H1 (cell line): ENCODE data around the gene LEMD2. TPM values are rescaled to one million over a fixed set of nuclear protein-coding genes. Genes with fewer than 3 reads are reported as not detected.

Source experiments
- CTCF ChIA-PET: fragments of 300-600 bp; sonication (Branson Sonifier 250); formaldehyde crosslinking; loops from one replicate; lab custom pipeline; 2021; ENCODE audit not compliant: partially characterized antibody; lab: Charles Lee
- POLR2A ChIA-PET: fragments of 300-600 bp; sonication (Branson Sonifier 250); formaldehyde crosslinking; loops from one replicate; lab custom pipeline; 2021; ENCODE audit warnings: inconsistent platforms; ENCODE audit not compliant: partially characterized antibody; lab: Charles Lee
- DNase-seq, 2 experiments: peaks; one replicate each; pipeline versions ENCODE4 v3.0.0 to v3.0.0-alpha.2; 2010 to 2022; ENCODE audit warnings: low spot score in 2 of 2, low read depth in 1 of 2, mixed read lengths in 1 of 2
- FAIRE-seq: peaks from 2 replicates; lab custom pipeline; 2011; peaks lifted over from hg19 to GRCh38; lab: Jason Lieb, UNC
- H2AFZ ChIP-seq: 2 replicates; pipeline ENCODE4 v1.8.1; 2012; ENCODE audit warnings: low read length, inconsistent platforms
- H2AK5ac ChIP-seq: 2 replicates; pipeline ENCODE4 v1.6.1; 2013; ENCODE audit warnings: low read depth, low read length
- H2BK120ac ChIP-seq: replicated peaks from 2 replicates; pipeline ENCODE3; 2013; ENCODE audit warnings: low read depth, low read length, inconsistent platforms
- H2BK12ac ChIP-seq: 2 replicates; pipeline ENCODE4 v1.6.1; 2013; ENCODE audit warnings: low read depth, low read length
- H2BK15ac ChIP-seq: 2 replicates; pipeline ENCODE4 v1.6.1; 2013; ENCODE audit warnings: low read length
- H2BK20ac ChIP-seq: 2 replicates; pipeline ENCODE4 v1.6.1; 2013; ENCODE audit warnings: low read length
- H2BK5ac ChIP-seq: 2 replicates; pipeline ENCODE4 v1.6.1; 2013; ENCODE audit warnings: low read depth, low read length
- H3K14ac ChIP-seq: 2 replicates; pipeline ENCODE4 v1.6.1; 2013; ENCODE audit warnings: inconsistent platforms; ENCODE audit not compliant: insufficient read length
- H3K18ac ChIP-seq: 2 replicates; pipeline ENCODE4 v1.6.1; 2013; ENCODE audit warnings: low read length; ENCODE audit errors: extremely low read depth
- H3K23ac ChIP-seq: 2 replicates; pipeline ENCODE4 v1.6.1; 2013; ENCODE audit warnings: inconsistent platforms; ENCODE audit not compliant: insufficient read length
- H3K23me2 ChIP-seq: 2 replicates; pipeline ENCODE4 v1.6.1; 2013; ENCODE audit warnings: low read depth, low read length
- H3K27ac ChIP-seq: 2 replicates; pipeline ENCODE4 v1.6.1; 2011; ENCODE audit warnings: low read depth, low read length, inconsistent platforms
- H3K27me3 ChIP-seq, 4 experiments: replicated peaks in 1 of 4; 1 replicate in 1 of 4; 2 replicates in 3 of 4; pipeline versions ENCODE4 v1.6.1 to v1.8.1; 2011 to 2013; ENCODE audit warnings: low read length in 3 of 4, mild to moderate bottlenecking in 3 of 4, inconsistent platforms in 2 of 4, mixed read lengths in 2 of 4, moderate library complexity in 1 of 4; ENCODE audit not compliant: control insufficient read depth in 3 of 4, insufficient read depth in 3 of 4; ENCODE audit errors: extremely low read depth in 1 of 4
- H3K36me3 ChIP-seq, 4 experiments: 2 replicates each; pipeline versions ENCODE4 v1.6.1 to v1.8.1; 2011 to 2013; ENCODE audit warnings: mild to moderate bottlenecking in 4 of 4, low read length in 3 of 4, moderate library complexity in 2 of 4, control low read depth in 1 of 4, inconsistent platforms in 1 of 4; ENCODE audit not compliant: insufficient read depth in 4 of 4, control insufficient read depth in 2 of 4
- H3K4ac ChIP-seq: replicated peaks from 2 replicates; pipeline ENCODE3; 2013; ENCODE audit warnings: low read length, low read depth, mixed read lengths, inconsistent platforms; ENCODE audit not compliant: insufficient read length
- H3K4me1 ChIP-seq, 4 experiments: replicated peaks in 1 of 4; 1 replicate in 1 of 4; 2 replicates in 3 of 4; pipeline versions ENCODE4 v1.6.1 to v1.8.1; 2011 to 2013; ENCODE audit warnings: low read length in 3 of 4, inconsistent platforms in 2 of 4, mixed read lengths in 1 of 4; ENCODE audit not compliant: insufficient read depth in 4 of 4, control insufficient read depth in 3 of 4
- H3K4me2 ChIP-seq, 2 experiments: 2 replicates each; pipeline versions ENCODE4 v1.6.1 to v1.8.1; 2011 to 2013; ENCODE audit warnings: low read depth in 2 of 2, low read length in 2 of 2, control low read depth in 1 of 2, inconsistent platforms in 1 of 2, mild to moderate bottlenecking in 1 of 2; ENCODE audit not compliant: insufficient read depth in 1 of 2
- H3K4me3 ChIP-seq, 4 experiments: fragments of 200-600, 300-600 bp in 1 of 4; sonication (generic), shearing (Covaris generic), sonication (Bioruptor Twin) in 1 of 4; 2 replicates each; pipeline versions ENCODE4 v1.5.1 to v1.8.1; 2011 to 2016; ENCODE audit warnings: low read length in 4 of 4, low read depth in 3 of 4, control low read depth in 2 of 4, inconsistent platforms in 2 of 4, mild to moderate bottlenecking in 2 of 4, mixed read lengths in 1 of 4, moderate library complexity in 1 of 4; ENCODE audit not compliant: insufficient read depth in 2 of 4; ENCODE audit errors: extremely low read depth in 1 of 4
- H3K56ac ChIP-seq: replicated peaks from 2 replicates; pipeline ENCODE3; 2013; ENCODE audit warnings: low read depth, mild to moderate bottlenecking, mixed read lengths, low read length, inconsistent platforms; ENCODE audit not compliant: insufficient read length
- H3K79me1 ChIP-seq: 2 replicates; pipeline ENCODE4 v1.6.1; 2013; ENCODE audit warnings: low read depth, low read length, control low read depth
- H3K79me2 ChIP-seq, 2 experiments: 2 replicates each; pipeline versions ENCODE4 v1.6.1 to v1.8.1; 2012 to 2013; ENCODE audit warnings: low read length in 2 of 2, mild to moderate bottlenecking in 2 of 2, inconsistent platforms in 1 of 2; ENCODE audit not compliant: insufficient read depth in 2 of 2, control insufficient read depth in 1 of 2
- H3K9ac ChIP-seq, 4 experiments: replicated peaks in 1 of 4; 1 replicate in 1 of 4; 2 replicates in 3 of 4; pipeline versions ENCODE4 v1.6.1 to v1.8.1; 2011 to 2013; ENCODE audit warnings: low read depth in 3 of 4, low read length in 3 of 4, control low read depth in 2 of 4, mild to moderate bottlenecking in 2 of 4, moderate library complexity in 2 of 4, inconsistent platforms in 1 of 4; ENCODE audit errors: extremely low read depth in 1 of 4
- H3K9me3 ChIP-seq, 2 experiments: 2 replicates each; pipeline versions ENCODE4 v1.6.1 to v1.8.1; 2012 to 2013; ENCODE audit warnings: mild to moderate bottlenecking in 2 of 2, moderate library complexity in 2 of 2, control low read depth in 1 of 2, inconsistent platforms in 1 of 2, low read depth in 1 of 2, low read length in 1 of 2, mixed read lengths in 1 of 2; ENCODE audit not compliant: insufficient read depth in 2 of 2
- H4K20me1 ChIP-seq, 2 experiments: replicated peaks in 1 of 2; 2 replicates each; pipeline versions ENCODE3 to v1.8.1; 2011 to 2013; ENCODE audit warnings: inconsistent platforms in 2 of 2, low read length in 2 of 2, mild to moderate bottlenecking in 1 of 2; ENCODE audit not compliant: insufficient read depth in 2 of 2, control insufficient read depth in 1 of 2
- H4K5ac ChIP-seq: 2 replicates; pipeline ENCODE4 v1.6.1; 2013; ENCODE audit warnings: low read length, low read depth, mixed read lengths, inconsistent platforms; ENCODE audit not compliant: insufficient read length
- H4K8ac ChIP-seq: 2 replicates; pipeline ENCODE4 v1.8.0; 2013; ENCODE audit warnings: mild to moderate bottlenecking, moderate library complexity, low read length, inconsistent platforms; ENCODE audit not compliant: insufficient read depth; ENCODE audit errors: extremely low read depth
- H4K91ac ChIP-seq: replicated peaks from 2 replicates; pipeline ENCODE3; 2013; ENCODE audit warnings: low read length, mixed read lengths, inconsistent platforms; ENCODE audit not compliant: insufficient read length
- CHD1 ChIP-seq: IDR thresholded peaks from 2 replicates; pipeline ENCODE4 v1.6.1; 2012; ENCODE audit warnings: low read depth, low read length, improper control_type of control experiment
- CTBP2 ChIP-seq: IDR thresholded peaks from 2 replicates; pipeline ENCODE4 v1.7.0; 2011; ENCODE audit warnings: borderline replicate concordance, mild to moderate bottlenecking, moderate library complexity, mixed read lengths, low read length; ENCODE audit not compliant: insufficient read depth, insufficient read length
- EZH2 ChIP-seq: fragments of 200-600 bp; sonication (generic); IDR thresholded peaks from 2 replicates; pipeline ENCODE4 v1.7.1; 2012; ENCODE audit warnings: low read depth, mild to moderate bottlenecking, moderate library complexity, low read length, inconsistent platforms; ENCODE audit not compliant: severe bottlenecking
- GTF2F1 ChIP-seq: IDR thresholded peaks from 2 replicates; pipeline ENCODE4 v1.6.1; 2012; ENCODE audit warnings: low read depth, low read length, improper control_type of control experiment, borderline replicate concordance
- HDAC6 ChIP-seq: IDR thresholded peaks from one replicate; pipeline ENCODE4 v1.7.1; 2012; ENCODE audit warnings: low read depth, mild to moderate bottlenecking, inconsistent platforms, low read length, moderate library complexity
- POLR2AphosphoS5 ChIP-seq: IDR thresholded peaks from 2 replicates; pipeline ENCODE4 v1.6.1; 2011; ENCODE audit warnings: low read depth, low read length
- RFX5 ChIP-seq: IDR thresholded peaks from 2 replicates; pipeline ENCODE4 v1.6.1; 2011; ENCODE audit warnings: low read depth, low read length, improper control_type of control experiment, borderline replicate concordance
- SAP30 ChIP-seq: fragments of 300-600 bp; sonication (generic); IDR thresholded peaks from 2 replicates; pipeline ENCODE4 v1.7.1; 2012; ENCODE audit warnings: low read length, moderate library complexity, mild to moderate bottlenecking, inconsistent platforms; ENCODE audit not compliant: insufficient read depth, insufficient replicate concordance
- SUZ12 ChIP-seq: fragments of 200-600 bp; sonication (generic); IDR thresholded peaks from 2 replicates; pipeline ENCODE4 v1.6.1; 2012; ENCODE audit warnings: mild to moderate bottlenecking, inconsistent platforms, low read length, moderate library complexity, mixed read lengths
- TEAD4 ChIP-seq: IDR thresholded peaks from 2 replicates; pipeline ENCODE4 v1.6.1; 2012; ENCODE audit warnings: low read depth, low read length, inconsistent platforms, mixed read lengths
- ZNF274 ChIP-seq: IDR thresholded peaks from 2 replicates; pipeline ENCODE4 v1.7.0; 2012; ENCODE audit warnings: low read length, borderline replicate concordance; ENCODE audit errors: extremely low read depth
- WGBS, 2 experiments: shearing (Covaris generic) in 1 of 2; methylation state at CpG; one replicate each; pipeline versions ENCODE4 v1.1.6 to v1.1.7; 2013 to 2015; ENCODE audit warnings: low lambda C conversion rate in 2 of 2, mixed read lengths in 2 of 2, inconsistent platforms in 1 of 2, low coverage in 1 of 2, missing lambda C conversion rate in 1 of 2; ENCODE audit not compliant: insufficient replicate concordance in 2 of 2, insufficient coverage in 1 of 2, insufficient read length in 1 of 2; ENCODE audit errors: extremely low coverage in 1 of 2, missing lambda C conversion rate in 1 of 2; 5-methylcytosine and 5-hydroxymethylcytosine counted together
- polyA plus RNA-seq, 7 experiments: library from polyadenylated mRNA; depleted of rRNA in 3 of 7; stranded (reverse) in 5 of 7; unstranded in 2 of 7; fragments of >200 nt in 5 of 7; fragments of 200-250 nt in 2 of 7; gene quantifications; 1 replicate in 5 of 7; 2 replicates in 1 of 7; 4 replicates in 1 of 7; pipeline versions ENCODE4 v1.2.1 to v1.2.3, GENCODE V29; 2011 to 2013; ENCODE audit warnings: missing spikeins in 2 of 7, mixed read lengths in 2 of 7
- total RNA-seq: library from RNA; stranded (reverse); fragmentation: NEBNext Ultra II Directional; extraction: Animal tissue kit (Norgen Biotek cat#: 25700); gene quantifications from 2 replicates; pipeline ENCODE4 v1.2.1, GENCODE V29; 2021

Gene LEMD2
- total and polyA plus RNA-seq, 2 of the 8 experiments (the other 6 are each of a cell fraction or from before 2014, with no cell fraction given), result 32.7 to 57.3 TPM

- H3K27ac ChIP-seq, result no peak overlapping the region
- H3K9me3 ChIP-seq, result peaks cover 12 to 15% of the 10 kb centered on the region in 2 experiments
- H2BK12ac ChIP-seq, result peak overlapping the region; percentile 62; the same call in 1 of the 2 replicates
- WGBS, 2 experiments, result 53% methylated on average over 12 of the region's 12 CpGs; no CpG with 5 or more reads in 1 of the 2 experiments
- H3K14ac ChIP-seq, result no peak overlapping the region
- H3K79me2 ChIP-seq, result no peaks in the 10 kb centered on the region
- H3K18ac ChIP-seq, result peak overlapping the region; percentile 60
- no peak overlapping the region for H3K4me3 ChIP-seq
- peak overlapping the region; percentile 4; the same call in 1 of the 2 replicates for H2AFZ ChIP-seq
- H4K91ac ChIP-seq, result no peak overlapping the region
- peak overlapping the region; percentile 87; the same call in 1 of the 2 replicates for H4K8ac ChIP-seq
- ChIA-PET CTCF (interaction anchor here (1.3 to 6.0 kb wide), 9 partner anchors 9 to 193 kb away, joined by 3 to 49 read pairs (median 5); no protein-coding TSS in a partner anchor), POLR2A (interaction anchor here (0.6 to 1.1 kb wide), 3 partner anchors 10 to 112 kb away, joined by 3 to 4 read pairs (median 3); no protein-coding TSS in a partner anchor)
- no peaks in the 10 kb centered on the region for H3K79me1 ChIP-seq
- H2AK5ac ChIP-seq, result no peak overlapping the region
- H3K4me2 ChIP-seq, result peak overlapping the region in 1 of 2 experiments; percentile 33; a peak in 1 of 4 replicates
- FAIRE-seq (no peak), DNase-seq (no peak)
- no peak overlapping the region for H3K4ac ChIP-seq
- H2BK5ac ChIP-seq, result peak overlapping the region; percentile 35; the same call in 1 of the 2 replicates
- 0 out of 7 replicates have a peak, but pooled peaks cover 0 to 2% (median 0%) of the 10 kb centered on the region in 4 experiments for H3K27me3 ChIP-seq
- no peak overlapping the region for H3K56ac ChIP-seq
- no peak overlapping the region for H3K9ac ChIP-seq
- H3K4me1 ChIP-seq, result peaks cover 0 to 19% (median 11%) of the 10 kb centered on the region in 4 experiments; a peak in 6 of 7 replicates
- peak overlapping the region; percentile 88; the same call in 1 of the 2 replicates for H2BK20ac ChIP-seq
- H3K23ac ChIP-seq, result no peak overlapping the region
- no peak overlapping the region for H2BK120ac ChIP-seq
- peak overlapping the region; percentile 90 for H2BK15ac ChIP-seq
- no peaks in the 10 kb centered on the region for H4K20me1 ChIP-seq
- no peak overlapping the region for H4K5ac ChIP-seq
- no peaks in the 10 kb centered on the region for H3K23me2 ChIP-seq
- no peaks in the 10 kb centered on the region for H3K36me3 ChIP-seq
- TF ChIP-seq SUZ12 (no peak), GTF2F1 (no peak), ZNF274 (no peak), RFX5 (no peak), POLR2AphosphoS5 (no peak), SAP30 (no peak), TEAD4 (peak; percentile 74), EZH2 (no peak), CTBP2 (no peak), CHD1 (no peak), HDAC6 (no peak)
Observed at GRCh38 chr6:33837971-33838665, 49.2 kb upstream of the LEMD2 start.
